SK-N-MC (cell line): ENCODE results near the gene RER1.
A peak's percentile ranks its signal among the peaks of the same experiment; 100 is the strongest.

ENCODE experiments used
- DNase-seq: peaks from one replicate; pipeline ENCODE4 v3.0.0-alpha.2; 2011; ENCODE audit warnings: low read depth, low spot score
- H3K27ac ChIP-seq: fragments of 200-600 bp; sonication (generic); 2 replicates; pipeline ENCODE4 v1.5.1; 2016; ENCODE audit warnings: mixed run types
- H3K36me3 ChIP-seq: fragments of 200-600 bp; sonication (generic); 2 replicates; pipeline ENCODE4 v1.6.1; 2017; ENCODE audit warnings: antibody characterized with exemption, low read length, mixed read lengths; ENCODE audit not compliant: insufficient read depth
- H3K4me3 ChIP-seq: fragments of 200-600 bp; sonication (generic); 2 replicates; pipeline ENCODE4 v1.5.1; 2016
- H3K9ac ChIP-seq: fragments of 200-600 bp; sonication (generic); 2 replicates; pipeline ENCODE4 v1.8.0; 2017; ENCODE audit warnings: mixed run types, mixed read lengths; ENCODE audit not compliant: insufficient read length
- H3K9me3 ChIP-seq: fragments of 200-600 bp; sonication (generic); 2 replicates; pipeline ENCODE4 v1.6.1; 2017; ENCODE audit warnings: low read depth, mild to moderate bottlenecking, antibody characterized with exemption, low read length, moderate library complexity, mixed read lengths
- EZH2 ChIP-seq: fragments of 200-600 bp; sonication (generic); IDR thresholded peaks from one replicate; pipeline ENCODE4 v1.6.1; 2017; ENCODE audit warnings: antibody characterized with exemption
- FOXP2 ChIP-seq: optimal IDR thresholded peaks from 2 replicates; pipeline ENCODE3; 2011; ENCODE audit warnings: mild to moderate bottlenecking, moderate library complexity; ENCODE audit not compliant: insufficient read depth; ENCODE audit errors: extremely low read length, control extremely low read depth
- POLR2AphosphoS5 ChIP-seq: IDR thresholded peaks from 2 replicates; pipeline ENCODE4 v1.6.1; 2012; ENCODE audit warnings: mild to moderate bottlenecking, low read depth, low read length, borderline replicate concordance

Gene RER1

DNA sequence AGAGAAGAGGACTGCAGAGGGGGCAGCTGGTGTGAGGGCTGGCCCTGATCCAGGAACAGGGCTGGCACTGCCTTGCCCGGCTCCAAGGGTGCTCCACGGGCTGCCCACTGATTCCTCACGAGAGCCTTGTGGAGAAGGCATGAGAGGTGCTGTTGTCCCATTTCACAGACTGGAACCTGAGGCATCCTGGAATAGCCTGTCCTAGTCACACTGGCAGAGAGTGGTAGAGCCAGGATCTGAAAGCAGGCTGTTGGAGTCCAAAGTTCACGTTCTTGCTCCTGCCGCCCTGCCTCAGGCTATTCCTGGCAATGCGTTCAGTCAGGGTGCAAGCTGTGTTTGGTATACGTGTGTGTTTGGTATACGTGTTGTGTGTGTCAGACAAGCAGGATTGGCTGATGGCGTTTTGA lies 1.8 kb downstream of the RER1 start:
- DNase-seq, result no peak
- peaks cover 17% of the 10 kb centered on the region for H3K36me3 ChIP-seq
- H3K9ac ChIP-seq, result peak overlapping the region; percentile 95
- H3K9me3 ChIP-seq, result no peaks in the 10 kb centered on the region
- no peak overlapping the region for H3K27ac ChIP-seq
- TF ChIP-seq POLR2AphosphoS5, result no peak
- no peak for TF ChIP-seq EZH2
- TF ChIP-seq FOXP2, result no peak
- 0 out of 2 replicates have a peak overlapping the region, but pooled peaks have one; percentile 90 for H3K4me3 ChIP-seq

DNA sequence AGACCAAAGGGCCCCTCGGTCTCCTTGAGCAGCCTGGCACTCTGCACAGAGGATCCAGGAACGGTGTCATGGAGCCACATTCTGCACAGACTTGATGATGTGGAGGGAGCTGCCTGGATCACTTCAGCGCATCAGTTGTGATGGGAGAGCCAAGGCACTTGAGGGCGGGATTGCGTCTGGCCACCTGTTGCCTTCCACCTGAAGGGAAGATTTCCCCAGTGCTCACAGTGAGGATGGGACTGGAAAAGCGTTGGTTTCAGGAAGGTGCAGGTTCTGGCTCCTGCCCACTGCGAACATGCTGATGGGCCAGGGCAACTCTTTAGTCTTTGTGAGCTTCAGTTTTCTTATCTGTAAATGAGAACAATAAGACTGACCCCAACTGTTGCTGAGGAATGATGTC lies 2.6 kb downstream of the RER1 start:
- Histone ChIP-seq H3K4me3 (no peak overlapping the region), H3K27ac (no peak overlapping the region), H3K36me3 (peaks cover 24% of the 10 kb centered on the region), H3K9ac (no peak overlapping the region), H3K9me3 (no peaks in the 10 kb centered on the region)
- no peak for TF ChIP-seq FOXP2
- no peak for TF ChIP-seq EZH2
- TF ChIP-seq POLR2AphosphoS5, result no peak
- DNase-seq, result no peak

DNA sequence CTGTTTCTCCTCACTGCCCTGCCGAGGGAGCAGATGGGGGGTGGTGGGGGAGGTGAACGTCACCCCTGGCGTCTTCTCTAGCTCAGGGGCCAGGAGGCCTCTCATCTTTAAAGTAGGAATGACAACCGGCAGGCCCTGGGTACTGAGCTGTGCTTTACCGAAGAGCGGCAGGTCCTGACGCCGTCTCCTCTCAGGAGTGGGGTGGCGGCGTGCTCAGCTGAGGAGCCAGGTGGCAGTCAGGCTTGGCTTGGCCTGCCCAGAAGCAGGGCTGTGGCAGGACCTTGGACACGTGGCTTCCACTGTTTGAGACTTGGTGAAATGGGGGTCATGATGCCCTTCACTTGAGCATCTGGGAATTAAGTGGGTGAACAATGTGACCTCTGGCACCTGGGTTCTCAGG lies 3.1 kb downstream of the RER1 start:
- Histone ChIP-seq H3K9me3 (no peaks in the 10 kb centered on the region), H3K9ac (no peak overlapping the region), H3K36me3 (peaks cover 30% of the 10 kb centered on the region), H3K4me3 (no peak overlapping the region), H3K27ac (no peak overlapping the region)
- DNase-seq, result no peak
- TF ChIP-seq FOXP2 (no peak), EZH2 (no peak), POLR2AphosphoS5 (no peak; the same call in 1 of the 2 replicates)

DNA sequence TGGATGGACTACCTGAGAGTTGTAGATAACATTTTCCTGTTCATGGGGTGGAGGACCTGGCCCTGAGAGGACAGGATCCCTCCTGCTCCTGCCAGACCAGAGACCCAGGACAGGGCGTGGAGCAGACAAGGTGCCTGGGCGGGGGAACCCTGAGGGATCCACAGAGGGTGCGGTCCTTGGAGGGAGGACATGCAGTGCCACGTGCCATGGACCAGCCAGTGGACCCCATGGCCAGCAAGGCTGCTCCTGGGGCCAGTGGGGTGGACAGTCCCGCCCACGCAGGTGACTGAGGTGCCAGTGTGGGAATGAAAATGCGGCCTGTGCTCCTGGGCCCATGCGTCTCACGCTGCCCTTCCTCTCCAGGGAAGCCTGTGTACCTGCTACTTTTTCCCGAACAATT lies 3.6 kb downstream of the RER1 start:
- Histone ChIP-seq H3K9me3 (no peaks in the 10 kb centered on the region), H3K4me3 (no peak overlapping the region), H3K36me3 (peaks cover 33% of the 10 kb centered on the region), H3K9ac (no peak overlapping the region), H3K27ac (no peak overlapping the region)
- TF ChIP-seq EZH2, result no peak
- TF ChIP-seq POLR2AphosphoS5, result no peak
- no peak for TF ChIP-seq FOXP2
- no peak for DNase-seq

DNA sequence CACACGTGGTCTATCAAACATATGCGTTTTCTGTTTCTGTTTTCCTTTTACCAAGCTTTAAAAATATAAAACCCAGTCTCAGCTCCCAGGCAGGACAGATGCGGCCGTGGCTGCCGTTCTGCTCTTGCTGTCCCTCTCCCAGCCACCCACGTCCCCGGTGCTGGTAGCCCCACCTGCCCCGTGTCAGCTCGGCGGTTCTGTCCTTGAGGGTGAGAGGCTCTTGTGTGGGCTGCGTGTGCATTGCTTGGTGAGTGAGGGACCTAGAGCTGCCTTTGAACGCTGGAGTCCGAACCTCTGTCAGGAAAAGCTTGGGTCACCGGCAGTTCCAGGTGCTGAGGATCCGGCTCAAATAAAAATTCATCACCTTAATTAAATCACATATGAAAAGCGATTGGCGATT lies 4.4 kb downstream of the RER1 start:
- H3K4me3 ChIP-seq, result no peak overlapping the region
- no peak for DNase-seq
- no peaks in the 10 kb centered on the region for H3K9me3 ChIP-seq
- H3K9ac ChIP-seq, result no peak overlapping the region
- H3K36me3 ChIP-seq, result peaks cover 38% of the 10 kb centered on the region
- no peak for TF ChIP-seq EZH2
- no peak for TF ChIP-seq POLR2AphosphoS5
- no peak for TF ChIP-seq FOXP2
- H3K27ac ChIP-seq, result no peak overlapping the region

DNA sequence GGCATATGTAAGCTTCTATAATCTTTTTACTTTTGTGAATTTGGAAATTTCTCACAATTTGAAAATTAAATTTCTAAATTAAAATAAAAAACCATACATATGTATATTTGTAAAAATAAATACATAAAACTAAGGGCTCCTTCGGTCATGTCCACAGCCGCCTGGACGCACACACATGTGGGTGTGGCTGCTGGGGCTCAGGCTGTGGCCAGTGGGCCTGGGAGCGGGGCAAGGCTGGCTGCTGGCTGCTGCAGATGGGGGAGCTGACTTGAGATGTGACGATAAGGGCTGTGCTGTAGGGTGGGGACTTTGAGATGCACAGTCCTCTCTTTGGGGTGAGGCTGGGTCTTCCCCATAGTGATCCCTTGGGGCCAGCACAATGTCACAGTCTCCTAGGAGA lies 4.8 kb downstream of the RER1 start:
- H3K27ac ChIP-seq, result no peak overlapping the region
- no peak for DNase-seq
- TF ChIP-seq FOXP2 (no peak), EZH2 (no peak), POLR2AphosphoS5 (no peak; the same call in 1 of the 2 replicates)
- H3K4me3 ChIP-seq, result no peak overlapping the region
- peaks cover 39% of the 10 kb centered on the region for H3K36me3 ChIP-seq
- H3K9me3 ChIP-seq, result no peaks in the 10 kb centered on the region
- H3K9ac ChIP-seq, result no peak overlapping the region

DNA sequence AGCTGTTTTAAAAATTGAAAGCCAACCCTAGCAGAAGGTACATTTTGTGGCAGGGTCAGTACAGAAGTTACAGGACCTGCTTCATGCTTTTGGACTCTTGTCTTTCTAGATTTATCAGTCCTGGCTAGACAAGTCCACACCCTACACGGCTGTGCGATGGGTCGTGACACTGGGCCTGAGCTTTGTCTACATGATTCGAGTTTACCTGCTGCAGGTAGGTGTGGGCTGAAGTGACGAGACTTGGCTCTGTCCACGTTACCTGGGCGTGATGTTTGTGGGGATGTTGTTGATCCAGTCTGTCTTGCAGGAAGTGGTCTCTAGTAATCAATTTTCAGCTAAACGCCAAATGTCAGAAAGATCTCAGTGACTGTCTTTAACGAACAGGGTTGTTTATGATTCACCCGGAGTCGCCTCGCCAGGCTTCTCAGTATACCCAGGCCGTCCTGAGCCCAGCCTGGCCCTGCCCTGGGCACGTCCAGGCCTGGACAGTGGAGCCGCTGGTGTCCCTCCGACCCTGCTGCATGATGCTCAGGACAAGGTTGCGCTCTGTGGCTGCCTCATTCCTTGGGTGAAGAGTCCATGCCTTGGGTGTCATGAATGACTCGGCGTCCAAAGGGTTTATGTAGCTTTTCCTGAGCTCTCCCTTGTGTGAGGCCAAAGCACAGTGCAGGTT lies 5.5 kb downstream of the RER1 start:
- Histone ChIP-seq H3K9me3 (no peaks in the 10 kb centered on the region), H3K27ac (no peak overlapping the region), H3K4me3 (no peak overlapping the region), H3K9ac (no peak overlapping the region), H3K36me3 (peaks cover 46% of the 10 kb centered on the region)
- TF ChIP-seq EZH2 (no peak), POLR2AphosphoS5 (no peak), FOXP2 (no peak)
- DNase-seq, result no peak

DNA sequence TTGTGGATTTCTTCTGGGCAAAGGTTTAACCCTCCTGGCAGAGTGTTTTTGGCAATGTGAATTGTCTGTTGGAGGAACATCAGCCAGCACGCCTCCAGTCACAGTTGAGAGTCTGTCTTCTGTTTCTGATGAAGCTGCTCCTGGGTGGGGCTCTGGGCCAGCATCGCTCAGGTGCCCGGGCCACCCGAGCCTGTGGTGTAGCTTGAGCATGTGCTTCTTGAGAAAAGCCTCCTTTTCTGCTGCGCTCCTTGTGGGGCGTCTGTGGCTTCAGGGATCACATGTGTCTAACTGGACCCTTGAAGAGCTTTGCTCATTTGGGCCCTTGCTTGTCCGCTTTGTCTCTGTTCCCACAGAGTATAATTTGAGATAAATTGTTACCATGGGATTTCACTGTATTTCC lies 7.2 kb downstream of the RER1 start:
- H3K9me3 ChIP-seq, result no peaks in the 10 kb centered on the region
- no peak for DNase-seq
- no peak overlapping the region for H3K4me3 ChIP-seq
- peaks cover 61% of the 10 kb centered on the region for H3K36me3 ChIP-seq
- TF ChIP-seq FOXP2 (no peak), EZH2 (no peak), POLR2AphosphoS5 (no peak)
- H3K27ac ChIP-seq, result 0 out of 2 replicates have a peak overlapping the region, but pooled peaks have one; percentile 40
- no peak overlapping the region for H3K9ac ChIP-seq

DNA sequence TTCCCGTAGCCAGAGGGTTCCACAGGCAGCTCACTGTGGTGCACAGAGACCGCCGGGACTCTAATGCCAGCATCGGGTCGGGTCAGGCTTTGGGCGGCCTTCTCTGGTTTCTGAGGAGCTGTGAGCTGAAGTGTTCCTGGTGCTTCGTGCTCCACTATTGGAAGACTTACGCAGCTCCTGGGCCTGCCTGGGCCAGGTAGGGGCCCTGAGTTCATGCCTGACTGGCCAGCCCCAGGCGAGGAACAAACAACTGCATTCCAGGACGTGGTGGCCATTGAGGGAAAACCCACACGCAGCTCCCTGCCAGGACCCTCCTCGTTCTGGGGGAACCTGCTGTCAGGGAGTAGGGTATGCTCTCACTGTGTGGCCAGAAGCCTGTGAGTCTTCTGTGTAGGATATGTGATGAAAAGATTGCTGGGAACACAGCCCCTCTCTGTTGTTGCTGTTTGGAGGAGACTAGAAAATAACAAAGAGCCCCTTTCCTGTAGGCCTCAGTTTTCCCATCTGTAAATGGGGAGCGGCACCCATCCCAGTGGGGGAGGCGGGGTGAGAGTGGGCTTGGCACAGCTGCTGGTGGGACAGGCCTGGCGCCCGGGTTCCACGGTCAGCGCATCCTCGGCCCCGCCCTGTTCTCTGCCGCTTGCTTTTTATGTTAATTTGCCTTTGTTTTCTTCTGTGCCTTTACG lies 8.4 kb downstream of the RER1 start:
- Histone ChIP-seq H3K9me3 (no peaks in the 10 kb centered on the region), H3K9ac (no peak overlapping the region), H3K4me3 (no peak overlapping the region), H3K27ac (no peak overlapping the region), H3K36me3 (peaks cover 72% of the 10 kb centered on the region)
- no peak for DNase-seq
- TF ChIP-seq FOXP2 (no peak), POLR2AphosphoS5 (no peak), EZH2 (no peak)
